K562 (cell line): ENCODE measurements around the gene CTDSP1. TPM values are rescaled to one million over a fixed set of nuclear protein-coding genes. Genes with fewer than 3 reads are reported as not detected.

Source experiments
- BRCA1 ChIP-seq, 2 experiments: fragments of 450-650 bp in 1 of 2; sonication (generic) in 1 of 2; formaldehyde crosslinking in 1 of 2; IDR thresholded peaks; 2 replicates each; pipeline versions ENCODE4 v1.5.0 to v1.6.1; 2017 to 2020; ENCODE audit warnings: mild to moderate bottlenecking in 1 of 2, missing genetic modification reagents in 1 of 2
- CBX5 ChIP-seq: IDR thresholded peaks from 2 replicates; pipeline ENCODE4 v1.6.1; 2014; ENCODE audit warnings: low read depth, borderline replicate concordance
- CHD4 ChIP-seq: fragments of 200-600 bp; sonication (generic); IDR thresholded peaks from 3 replicates; pipeline ENCODE4 v1.6.1; 2012; ENCODE audit warnings: low read depth, mild to moderate bottlenecking, mixed read lengths, low read length, inconsistent platforms; ENCODE audit not compliant: insufficient read depth, insufficient replicate concordance, poor library complexity, severe bottlenecking
- EP300 ChIP-seq: IDR thresholded peaks from 2 replicates; pipeline ENCODE4 v1.6.1; 2012; ENCODE audit warnings: low read length, improper control_type of control experiment
- HCFC1 ChIP-seq: IDR thresholded peaks from 2 replicates; pipeline ENCODE4 v1.6.1; 2012; ENCODE audit warnings: low read depth, low read length, improper control_type of control experiment
- MBD2 ChIP-seq: sonication (generic); IDR thresholded peaks from 2 replicates; pipeline ENCODE4 v1.6.1; 2016; ENCODE audit warnings: low read depth, borderline replicate concordance
- MCM2 ChIP-seq: fragments of 450-650 bp; IDR thresholded peaks from 2 replicates; pipeline ENCODE4 v1.6.1; 2017; ENCODE audit warnings: low read depth, mild to moderate bottlenecking
- NCOR1 ChIP-seq: fragments of 450-650 bp; IDR thresholded peaks from 2 replicates; pipeline ENCODE4 v1.6.1; 2016; ENCODE audit warnings: mild to moderate bottlenecking, moderate library complexity
- NEUROD1 ChIP-seq: fragments of 150-350 bp; IDR thresholded peaks from 2 replicates; pipeline ENCODE4 v1.6.1; 2014; ENCODE audit warnings: borderline replicate concordance, low read length, low read depth; ENCODE audit not compliant: partially characterized antibody
- NFXL1 ChIP-seq: fragments of 450-650 bp; formaldehyde crosslinking; IDR thresholded peaks from 2 replicates; pipeline ENCODE4 v1.4.0; 2021; ENCODE audit warnings: mild to moderate bottlenecking
- PCBP2 ChIP-seq: fragments of 200-400 bp; formaldehyde crosslinking; IDR thresholded peaks from 2 replicates; pipeline ENCODE4 v1.6.1; 2018; ENCODE audit warnings: low read length, low read depth, mild to moderate bottlenecking, moderate library complexity; ENCODE audit not compliant: poor library complexity, severe bottlenecking
- PHF21A ChIP-seq: fragments of 450-650 bp; IDR thresholded peaks from 2 replicates; pipeline ENCODE4 v1.6.1; 2017; ENCODE audit warnings: low read depth, borderline replicate concordance
- POLR2AphosphoS2 ChIP-seq: IDR thresholded peaks from 2 replicates; pipeline ENCODE4 v1.6.1; 2012; ENCODE audit warnings: low read length, improper control_type of control experiment
- PTBP1 ChIP-seq: fragments of 200-400 bp; formaldehyde crosslinking; IDR thresholded peaks from 2 replicates; pipeline ENCODE4 v1.6.1; 2017; ENCODE audit warnings: low read depth, low read length
- RCOR1 ChIP-seq, 2 experiments: IDR thresholded peaks; 2 replicates each; pipeline ENCODE4 v1.6.1; 2012; ENCODE audit warnings: low read depth in 2 of 2, low read length in 2 of 2, borderline replicate concordance in 1 of 2, improper control_type of control experiment in 1 of 2
- RNF2 ChIP-seq: sonication (generic); IDR thresholded peaks from 2 replicates; pipeline ENCODE4 v1.6.1; 2016
- SMAD3 ChIP-seq: fragments of 450-650 bp; formaldehyde crosslinking; conservative IDR thresholded peaks from 2 replicates; pipeline ENCODE4 v1.4.0; 2020; ENCODE audit warnings: mild to moderate bottlenecking
- TRIM28 ChIP-seq: fragments of 450-650 bp; IDR thresholded peaks from 2 replicates; pipeline ENCODE4 v1.6.1; 2017
- ZBED1 ChIP-seq: IDR thresholded peaks from 2 replicates; pipeline ENCODE4 v1.6.1; 2014
- ZNF324 ChIP-seq: fragments of 250-450 bp; sonication (Bioruptor Pico); IDR thresholded peaks from 2 replicates; pipeline ENCODE4 v1.4.0; 2020; ENCODE audit warnings: mild to moderate bottlenecking
- ZNF584 ChIP-seq: fragments of 200-800 bp; sonication (Bioruptor generic); IDR thresholded peaks from 2 replicates; pipeline ENCODE4 v1.6.1; 2016; ENCODE audit warnings: low read depth, mild to moderate bottlenecking, missing genetic modification characterization, missing compliant biosample characterization
- ZNF668 ChIP-seq: fragments of 250-450 bp; sonication (Bioruptor Pico); IDR thresholded peaks from 2 replicates; pipeline ENCODE4 v1.8.0; 2022; ENCODE audit warnings: mild to moderate bottlenecking, inconsistent platforms
- polyA plus RNA-seq, 8 experiments: library from polyadenylated mRNA; depleted of rRNA in 4 of 8; stranded (reverse) in 5 of 8; unstranded in 3 of 8; fragments of >200 nt; fragmentation: Nextera tagmentation in 2 of 8; fragmentation: Illumina TruSeq in 1 of 8; extraction: Ambion mirVana in 2 of 8; extraction: Trizol in 1 of 8; gene quantifications; 2 replicates each; pipeline versions ENCODE4 v1.2.1 to v1.2.3, GENCODE V29; 2011 to 2014; ENCODE audit warnings: inconsistent platforms in 1 of 8, missing spikeins in 1 of 8
- total RNA-seq, 7 experiments: library from RNA; depleted of rRNA in 6 of 7; stranded (reverse); fragments of >200 nt in 6 of 7; fragmentation: Illumina TruSeq in 2 of 7; extraction: Trizol in 2 of 7; gene quantifications; 2 replicates each; pipeline versions ENCODE4 v1.2.1 to v1.2.3, GENCODE V29; 2011 to 2021; ENCODE audit warnings: low replicate concordance in 1 of 7
- TF ChIP-seq, protein P1 (sequence below): fragments of 250-450 bp; sonication (Bioruptor Pico); IDR thresholded peaks from 2 replicates; pipeline ENCODE4 v1.5.0; 2021; ENCODE audit warnings: mild to moderate bottlenecking, moderate library complexity
- TF ChIP-seq, protein P2 (sequence below): fragments of 450-650 bp; IDR thresholded peaks from 2 replicates; pipeline ENCODE4 v1.6.1; 2017; ENCODE audit warnings: antibody characterized with exemption
- TF ChIP-seq, protein P3 (sequence below): fragments of 250-450 bp; sonication (Bioruptor Pico); IDR thresholded peaks from 2 replicates; pipeline ENCODE4 v1.8.0; 2021; ENCODE audit warnings: moderate library complexity, mild to moderate bottlenecking, inconsistent platforms

The CTDSP1 gene
- total and polyA plus RNA-seq, 9 of the 15 experiments (the other 6 are each of a cell fraction or from before 2014, with no cell fraction given): 2.4 to 74.8 (median 45.8) TPM

DNA sequence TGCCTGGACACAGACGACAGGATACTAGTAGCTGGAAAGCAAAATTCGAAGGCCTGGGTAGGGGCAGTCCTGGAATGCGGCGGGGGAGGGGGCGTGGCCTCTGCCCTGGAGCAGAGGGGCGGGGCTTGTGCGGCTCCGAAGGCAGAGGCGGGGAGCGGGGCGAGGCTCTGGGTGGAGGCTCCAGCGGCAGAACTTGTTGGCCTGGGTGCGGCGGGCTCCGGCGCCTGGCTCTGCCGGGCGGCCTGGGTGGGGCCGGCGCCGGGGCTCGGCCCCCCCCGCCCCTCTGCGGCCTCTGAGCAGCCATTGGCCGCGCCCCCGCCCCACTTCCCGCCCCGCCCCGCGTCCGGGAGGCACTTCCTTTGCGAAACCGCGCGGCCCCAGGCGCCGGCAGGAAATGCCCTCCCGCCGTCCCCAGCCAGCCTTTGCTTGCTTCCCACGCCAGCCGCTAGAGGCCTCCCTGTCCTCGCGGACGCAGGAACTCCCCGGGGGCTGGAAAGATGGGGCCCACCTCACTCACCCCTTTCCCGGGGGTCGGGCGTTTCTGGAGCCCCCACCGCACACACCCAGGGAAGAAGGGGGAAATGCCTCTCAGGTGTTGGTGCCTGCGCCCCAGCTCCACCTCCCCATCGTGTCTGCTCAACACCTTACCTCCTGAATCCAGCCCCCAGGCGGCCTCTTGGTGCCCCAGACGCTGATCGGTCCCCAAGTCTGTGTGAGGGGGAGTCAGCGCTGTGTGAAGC lies 6.7 kb downstream of the CTDSP1 start (continued):
- TF ChIP-seq, protein P1, sequence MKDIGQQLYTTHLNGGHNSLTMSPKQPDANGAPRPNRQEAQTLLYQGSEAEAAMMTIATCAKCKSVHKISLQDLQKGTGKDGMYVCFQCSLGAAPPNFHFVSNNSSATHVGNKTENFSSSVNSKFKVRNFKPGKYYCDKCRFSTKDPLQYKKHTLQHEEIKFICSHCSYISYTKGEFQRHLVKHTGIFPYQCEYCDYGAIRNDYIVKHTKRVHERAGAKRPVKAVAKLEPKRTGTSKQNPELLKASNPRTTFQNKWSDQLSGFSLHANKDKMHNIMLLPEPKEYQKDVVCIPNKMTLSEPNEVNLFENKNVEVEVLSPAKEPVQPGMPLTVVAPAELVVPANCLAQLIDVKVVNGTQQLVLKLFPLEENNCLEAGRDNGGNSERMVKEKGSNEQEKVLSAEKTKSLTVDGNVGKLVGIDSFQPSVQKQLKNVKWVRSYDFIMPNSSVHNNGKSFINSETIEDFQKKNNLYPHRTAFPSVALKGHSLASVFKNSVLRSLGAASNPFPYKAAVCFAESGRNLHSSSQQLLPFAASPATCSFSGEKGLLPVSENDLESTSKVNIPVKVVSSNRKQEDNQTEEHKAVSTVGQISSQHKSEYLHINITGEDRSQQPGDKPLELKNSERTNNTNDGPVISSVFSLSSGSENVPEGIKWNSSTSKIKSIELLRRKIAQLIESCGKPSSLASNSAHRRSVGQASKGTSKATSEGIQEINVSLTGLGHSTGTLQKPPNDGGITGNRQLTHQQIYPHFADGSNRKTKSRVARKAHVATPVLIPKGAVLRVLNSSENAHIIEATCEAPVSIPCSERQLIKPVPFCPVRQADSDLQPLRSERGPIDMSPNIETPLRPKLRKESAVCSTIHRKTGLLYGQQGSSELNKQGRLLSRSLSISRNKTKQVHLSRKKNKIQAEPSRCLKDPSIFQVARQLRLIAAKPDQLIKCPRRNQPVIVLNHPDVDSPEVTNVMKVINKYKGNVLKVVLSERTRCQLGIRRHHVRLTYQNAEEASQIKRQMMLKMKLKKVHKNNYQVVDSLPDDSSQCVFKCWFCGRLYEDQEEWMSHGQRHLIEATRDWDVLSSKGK (CRISPR knock-in tag): no peak
- TF ChIP-seq, protein P2, sequence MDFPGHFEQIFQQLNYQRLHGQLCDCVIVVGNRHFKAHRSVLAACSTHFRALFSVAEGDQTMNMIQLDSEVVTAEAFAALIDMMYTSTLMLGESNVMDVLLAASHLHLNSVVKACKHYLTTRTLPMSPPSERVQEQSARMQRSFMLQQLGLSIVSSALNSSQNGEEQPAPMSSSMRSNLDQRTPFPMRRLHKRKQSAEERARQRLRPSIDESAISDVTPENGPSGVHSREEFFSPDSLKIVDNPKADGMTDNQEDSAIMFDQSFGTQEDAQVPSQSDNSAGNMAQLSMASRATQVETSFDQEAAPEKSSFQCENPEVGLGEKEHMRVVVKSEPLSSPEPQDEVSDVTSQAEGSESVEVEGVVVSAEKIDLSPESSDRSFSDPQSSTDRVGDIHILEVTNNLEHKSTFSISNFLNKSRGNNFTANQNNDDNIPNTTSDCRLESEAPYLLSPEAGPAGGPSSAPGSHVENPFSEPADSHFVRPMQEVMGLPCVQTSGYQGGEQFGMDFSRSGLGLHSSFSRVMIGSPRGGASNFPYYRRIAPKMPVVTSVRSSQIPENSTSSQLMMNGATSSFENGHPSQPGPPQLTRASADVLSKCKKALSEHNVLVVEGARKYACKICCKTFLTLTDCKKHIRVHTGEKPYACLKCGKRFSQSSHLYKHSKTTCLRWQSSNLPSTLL: no peak
- TF ChIP-seq, protein P3, sequence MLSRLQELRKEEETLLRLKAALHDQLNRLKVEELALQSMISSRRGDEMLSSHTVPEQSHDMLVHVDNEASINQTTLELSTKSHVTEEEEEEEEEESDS: no peak
- TF ChIP-seq PCBP2: no peak
- peak; percentile 51; the same call in 1 of the 2 replicates for TF ChIP-seq NCOR1
- TF ChIP-seq NEUROD1: no peak
- no peak for TF ChIP-seq CHD4
- TF ChIP-seq CBX5: no peak
- TF ChIP-seq MBD2: 0 out of 2 replicates have a peak, but pooled peaks have one; percentile 17
- peak; percentile 87; the same call in 1 of the 2 replicates for TF ChIP-seq POLR2AphosphoS2
- TF ChIP-seq RCOR1 (IDR thresholded peaks at IDR 0.05; ENCODE audit: borderline replicate concordance in 1 of 2, low read depth in 2 of 2, low read length in 2 of 2): peak in 1 of 2 experiments; percentile 24; a peak in 1 of 4 replicates
- peak; percentile 64; the same call in 1 of the 2 replicates for TF ChIP-seq NFXL1 (CRISPR knock-in tag)
- TF ChIP-seq TRIM28: no peak
- peak; percentile 80; the same call in 1 of the 2 replicates for TF ChIP-seq PTBP1
- TF ChIP-seq ZBED1: no peak
- peak; percentile 53; the same call in 1 of the 2 replicates for TF ChIP-seq RNF2
- no peak for TF ChIP-seq BRCA1 (IDR thresholded peaks at IDR 0.05)
- TF ChIP-seq BRCA1 (CRISPR knock-in tag; IDR thresholded peaks at IDR 0.05): no peak
- TF ChIP-seq SMAD3 (CRISPR knock-in tag): peak; percentile 53; the same call in 1 of the 2 replicates
- peak; percentile 46; the same call in 1 of the 2 replicates for TF ChIP-seq HCFC1
- no peak for TF ChIP-seq MCM2
- TF ChIP-seq ZNF584 (CRISPR knock-in tag): no peak
- no peak for TF ChIP-seq ZNF324
- no peak; the same call in 1 of the 2 replicates for TF ChIP-seq EP300
- no peak for TF ChIP-seq ZNF668
- no peak for TF ChIP-seq PHF21A
